Epidermal melanocyte (primary cell): ENCODE results near the gene MGP.

ENCODE experiments used
- DNase-seq: peaks from one replicate; pipeline ENCODE4 v3.0.0; 2011; ENCODE audit warnings: low spot score; ENCODE audit not compliant: insufficient read length

The MGP gene

DNA sequence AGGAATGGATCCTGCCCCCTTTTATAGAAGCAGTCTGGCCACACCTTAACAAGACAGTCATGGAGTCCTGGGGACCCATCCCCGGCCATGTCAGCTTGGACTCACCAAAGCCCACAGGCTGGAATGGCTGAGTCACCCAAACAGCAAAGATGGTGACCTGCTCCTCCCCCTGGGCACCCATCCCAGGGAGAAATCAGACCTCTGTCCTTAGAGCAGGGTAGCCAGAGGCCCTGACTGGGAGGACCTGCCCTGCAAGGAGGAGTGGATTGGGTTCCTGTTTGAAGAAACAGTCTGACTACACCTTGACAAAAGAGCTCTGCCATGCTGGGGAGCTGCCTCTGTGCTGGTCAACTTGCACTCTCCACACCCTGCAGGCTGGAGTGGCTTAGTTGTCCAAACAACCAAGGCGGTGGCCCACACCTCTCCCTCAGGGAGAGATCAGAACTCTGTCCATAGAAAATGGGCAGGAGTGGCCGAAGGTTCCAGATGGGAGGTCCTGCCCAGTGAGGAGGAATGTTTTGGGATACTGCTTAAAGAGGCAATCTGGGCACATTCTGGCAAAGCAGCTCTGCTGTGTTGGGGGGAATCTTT is 16.6 kb downstream of the MGP start:
- no peak for DNase-seq

DNA sequence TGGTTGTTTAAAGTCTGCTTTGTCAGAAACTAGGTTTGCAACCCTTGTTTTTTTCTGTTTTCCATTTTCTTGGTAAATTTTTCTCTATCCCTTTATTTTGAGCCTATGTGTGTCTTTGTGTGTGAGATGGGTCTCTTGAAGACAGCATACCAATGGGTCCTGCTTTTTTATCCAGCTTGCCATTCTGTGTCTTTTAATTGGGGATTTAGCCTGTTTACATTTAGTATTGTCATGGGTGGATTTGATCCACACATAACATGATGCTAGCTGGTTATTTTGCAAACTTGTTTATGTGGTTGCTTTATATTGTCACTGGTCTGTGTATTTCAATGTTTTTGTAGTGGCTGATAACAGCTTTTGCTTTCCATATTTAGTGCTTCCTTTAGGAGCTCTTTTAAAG is 25.2 kb downstream of the MGP start:
- no peak for DNase-seq

DNA sequence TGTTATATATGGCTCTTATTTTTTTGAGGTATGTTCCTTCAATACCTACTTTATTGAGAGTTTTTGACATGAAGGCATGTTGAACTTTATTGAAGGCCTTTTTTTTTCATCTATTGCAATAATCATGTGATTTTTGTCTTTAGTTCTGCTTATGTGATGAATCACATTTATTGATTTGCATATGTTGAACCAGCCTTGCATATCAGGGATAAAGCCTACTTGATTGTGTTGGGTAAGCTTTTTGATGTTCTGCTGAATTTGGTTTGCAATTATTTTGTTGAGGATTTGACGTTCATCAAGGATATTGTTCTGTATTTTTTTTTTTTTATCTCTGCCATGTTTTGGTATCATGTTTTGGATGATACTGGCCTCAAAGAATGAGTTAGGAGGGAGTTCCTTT is 27.1 kb downstream of the MGP start:
- DNase-seq: no peak

DNA sequence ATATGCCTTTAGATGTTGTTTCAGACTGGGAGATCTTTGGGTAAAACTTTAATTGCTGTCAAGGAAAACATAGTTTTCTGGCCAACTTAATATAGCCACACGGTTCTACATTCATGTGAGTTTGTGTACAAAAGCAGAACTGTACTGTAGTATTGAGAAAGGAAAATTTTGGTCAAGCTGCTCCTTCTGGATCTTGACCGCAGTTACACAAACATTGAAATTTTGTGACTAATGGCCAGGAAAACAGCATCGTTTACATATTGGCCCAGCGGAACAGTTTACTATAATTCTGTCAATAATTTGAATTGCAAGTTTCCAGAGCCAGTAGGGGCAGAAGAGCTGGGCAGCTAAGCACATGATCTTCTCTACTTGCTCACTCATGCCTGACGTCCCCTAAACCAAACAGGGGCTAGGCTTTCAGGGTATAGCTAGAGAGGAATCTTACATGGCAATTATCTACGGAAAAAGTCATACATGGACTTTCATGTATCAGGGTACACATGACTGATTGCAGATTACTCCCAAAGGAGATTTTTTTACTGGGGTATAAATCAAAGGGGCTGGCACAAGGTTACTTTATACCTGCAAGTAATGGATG is 31.0 kb downstream of the MGP start:
- DNase-seq: no peak

DNA sequence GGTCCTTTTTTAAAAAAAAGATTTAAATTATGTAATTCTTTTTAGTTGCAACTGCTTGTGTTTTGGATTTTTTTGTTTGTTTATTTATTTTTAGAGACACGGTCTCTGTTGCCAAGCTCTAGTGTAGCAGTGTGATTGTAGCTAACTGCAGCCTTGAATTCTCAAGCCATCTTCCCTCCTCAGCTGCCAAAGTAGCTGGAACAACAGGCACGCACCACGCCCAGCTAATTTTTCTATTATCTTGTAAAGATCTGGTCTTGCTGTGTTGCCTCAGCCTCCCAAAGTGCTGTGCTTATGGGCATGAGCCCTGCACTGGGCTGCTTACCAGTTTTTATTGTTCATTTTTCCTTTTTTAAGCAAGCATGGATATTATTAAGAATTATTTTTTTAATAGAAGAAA is 31.7 kb downstream of the MGP start:
- no peak for DNase-seq

DNA sequence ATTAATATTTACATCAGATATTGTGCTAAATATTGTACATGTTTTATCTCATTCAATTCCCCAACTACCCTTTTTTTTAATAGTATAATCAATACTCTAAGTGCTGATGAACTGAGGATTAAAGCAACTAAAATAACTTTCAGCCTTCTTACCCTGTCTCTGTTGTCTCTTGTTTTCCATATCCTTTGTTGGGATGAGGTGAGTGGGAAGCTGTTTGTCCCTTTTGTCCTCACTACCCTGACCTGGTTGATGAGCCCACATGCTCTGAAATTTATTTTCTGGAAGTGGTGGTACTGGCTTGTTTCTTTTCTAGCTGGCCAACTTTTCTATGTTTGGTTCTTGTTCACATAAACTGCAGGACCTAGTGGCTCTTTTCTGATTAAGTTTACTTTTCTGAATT is 32.8 kb downstream of the MGP start:
- DNase-seq: no peak

DNA sequence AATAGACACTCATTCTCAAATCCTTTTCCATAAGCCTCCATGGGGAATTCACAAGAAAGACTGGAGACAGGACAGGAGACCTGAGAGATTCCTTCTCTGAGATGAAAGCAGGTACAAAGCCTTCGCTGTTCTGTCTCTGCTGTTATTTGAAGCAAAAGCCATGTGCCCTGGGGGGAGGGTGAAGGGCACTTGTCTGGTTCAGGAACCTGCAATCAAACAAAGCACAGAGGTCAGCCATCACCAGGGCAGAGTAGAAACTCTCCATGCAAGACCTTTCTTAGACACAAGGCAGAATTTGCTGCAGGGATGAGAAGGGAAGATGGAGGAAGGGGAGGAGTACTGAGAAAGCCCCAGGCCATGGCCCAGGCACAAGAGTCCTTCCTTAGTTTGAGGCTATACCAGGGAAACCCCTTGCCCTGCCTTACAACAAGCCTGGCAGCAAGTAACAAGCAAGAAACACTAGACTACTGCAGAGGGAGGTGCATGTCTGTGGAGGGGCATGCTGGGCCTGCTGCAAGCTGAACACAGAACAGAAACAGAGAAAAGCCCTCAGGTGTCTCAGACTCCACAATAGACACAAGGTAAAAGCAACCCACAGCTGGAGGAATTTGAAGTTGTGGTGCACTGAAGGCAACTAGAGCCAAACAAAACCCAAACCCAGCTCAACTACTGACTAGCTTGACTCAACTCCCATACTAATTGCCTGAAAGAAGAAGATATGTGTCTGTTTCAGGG is 34.6 kb downstream of the MGP start:
- no peak for DNase-seq

DNA sequence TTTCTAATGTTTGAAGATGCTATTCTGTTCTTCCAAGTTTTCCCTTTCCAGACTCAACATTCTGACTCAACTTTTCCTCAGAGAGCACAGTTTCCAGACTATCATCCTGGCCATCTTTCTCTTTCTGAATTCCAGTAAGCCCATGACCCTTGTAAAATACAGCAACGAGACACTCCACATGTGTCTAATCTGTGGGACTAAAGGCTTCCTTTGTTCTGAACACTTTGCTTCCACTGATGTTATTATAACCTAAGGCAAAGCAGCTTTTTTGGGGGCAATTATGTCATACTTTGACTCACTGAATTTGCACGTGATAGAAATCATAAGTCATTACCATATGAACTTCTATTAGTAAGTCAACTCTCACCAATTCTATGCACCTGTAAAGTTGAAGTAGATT is 36.0 kb downstream of the MGP start:
- DNase-seq: no peak

DNA sequence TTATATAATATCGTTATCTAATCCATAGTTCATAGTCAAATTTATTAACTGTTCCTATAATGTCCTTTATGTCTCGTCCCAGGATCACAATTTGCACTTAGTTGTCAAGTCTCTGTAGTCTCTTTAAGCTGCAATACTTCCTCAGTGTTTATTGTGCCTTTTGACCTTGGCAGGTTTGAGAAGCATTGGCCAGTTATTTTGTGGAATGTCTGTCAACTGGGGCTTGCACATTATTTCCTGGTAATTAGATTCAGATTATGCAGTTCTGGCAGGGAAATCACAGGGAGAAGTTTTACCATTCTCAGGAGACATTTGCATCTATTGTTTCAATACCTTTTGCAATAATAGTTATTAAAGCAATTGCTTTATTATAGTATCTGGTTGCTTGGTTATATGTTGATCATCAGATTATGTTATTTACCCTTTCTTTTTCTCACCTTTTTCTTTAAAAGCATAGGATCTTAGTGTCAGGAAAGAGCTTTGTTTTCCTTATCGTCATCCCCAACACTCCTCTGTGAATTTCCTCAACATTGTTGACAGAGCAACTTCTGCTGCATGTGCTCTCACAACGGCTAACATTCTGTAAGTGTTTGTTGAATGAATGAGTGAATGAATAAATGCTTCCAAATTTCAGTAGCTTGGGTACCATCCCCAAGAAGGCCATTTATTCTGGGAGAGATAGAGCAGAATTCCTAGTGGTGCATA is 38.6 kb downstream of the MGP start:
- DNase-seq: no peak

DNA sequence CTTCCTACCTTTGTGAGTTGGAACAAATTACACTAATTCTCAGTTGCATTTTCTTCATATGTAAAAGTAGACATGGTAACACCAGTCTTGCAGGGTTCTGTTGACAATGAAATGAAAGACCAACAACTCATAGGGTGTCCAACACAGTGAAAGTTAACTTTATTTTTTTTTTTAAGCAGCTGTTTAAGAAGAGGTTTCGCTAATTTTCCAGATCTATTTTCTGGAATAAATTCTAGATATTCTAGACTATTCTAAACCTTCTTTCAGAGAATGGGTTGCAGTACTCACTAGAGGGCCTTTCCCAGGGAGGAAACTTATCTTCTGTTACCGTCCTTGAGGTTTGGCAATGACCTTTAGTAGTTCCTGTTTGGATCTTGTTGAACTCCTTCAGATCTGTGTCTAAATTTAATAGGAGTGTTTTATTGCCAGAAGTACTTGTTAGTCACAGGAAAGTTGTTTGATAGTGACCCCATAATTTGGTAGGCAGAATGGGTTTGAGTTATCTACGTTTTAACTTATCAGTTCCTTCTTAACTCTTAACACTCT is 39.5 kb downstream of the MGP start:
- DNase-seq: no peak

DNA sequence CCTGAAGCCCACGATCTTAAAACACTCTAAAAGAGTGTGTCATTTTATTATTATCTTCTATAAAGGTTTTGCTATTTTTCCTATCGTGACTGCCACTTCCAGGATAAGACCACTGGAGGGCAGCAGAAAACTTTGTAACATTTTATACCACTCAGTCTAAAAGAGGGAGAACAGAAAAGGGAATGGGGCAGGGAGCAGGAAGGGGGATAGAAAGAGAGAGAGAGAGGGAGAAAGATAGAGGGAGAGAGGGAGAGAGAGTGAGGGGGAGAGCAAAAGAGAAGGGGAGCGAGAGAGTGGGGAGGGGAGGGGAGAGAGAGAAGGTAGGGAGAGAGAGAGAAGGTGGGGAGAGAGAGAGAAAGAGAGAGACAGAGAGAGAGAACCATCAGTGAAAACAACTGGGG is 40.3 kb downstream of the MGP start:
- DNase-seq: peak; percentile 69

DNA sequence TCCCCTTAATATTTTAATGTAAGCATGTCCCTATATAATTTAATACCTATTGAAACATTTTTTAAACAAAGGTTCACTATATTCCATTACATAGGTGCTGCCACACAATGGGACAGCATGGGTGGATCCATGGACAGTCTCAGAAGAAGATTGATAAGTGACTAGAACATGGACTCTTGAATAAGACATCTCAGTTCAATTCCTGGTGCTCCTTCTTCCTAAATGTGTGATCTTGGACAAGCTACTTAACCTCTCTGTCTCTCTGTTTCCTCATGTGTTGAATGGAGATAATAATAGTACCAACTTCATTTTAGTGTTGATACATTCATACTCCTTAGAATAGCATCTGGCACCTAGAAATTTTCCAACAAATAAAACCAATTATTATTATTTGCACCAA is 41.3 kb downstream of the MGP start:
- DNase-seq: no peak

DNA sequence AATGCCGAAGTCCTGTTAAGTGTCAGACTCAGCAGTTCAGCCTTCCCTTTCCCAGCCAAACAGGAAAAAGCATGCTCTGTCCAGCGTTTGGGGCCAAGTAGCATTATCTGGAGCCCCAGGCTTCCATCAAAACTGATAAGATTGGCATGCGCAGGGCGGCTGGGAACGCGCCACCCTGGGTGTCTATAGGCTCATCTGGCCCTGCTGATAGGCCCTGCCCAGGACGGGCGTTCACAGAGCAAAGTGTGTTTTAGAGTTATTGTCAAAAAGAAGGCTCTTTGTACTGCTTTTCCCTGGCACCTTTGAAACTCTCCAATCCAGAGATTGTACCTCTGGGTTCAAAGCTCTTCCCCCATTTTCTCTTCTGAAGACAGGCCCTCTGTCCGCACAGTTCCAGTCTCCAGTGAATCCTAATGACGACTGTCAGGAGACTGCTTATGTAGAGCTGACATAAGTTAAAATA is 42.2 kb downstream of the MGP start, which contains the start of gene ART4:
ART4 (minus strand) TSS at position 102 of the 463 bp plus-strand sequence. CDS start 413 bp downstream, outside the sequence.
- DNase-seq: no peak

DNA sequence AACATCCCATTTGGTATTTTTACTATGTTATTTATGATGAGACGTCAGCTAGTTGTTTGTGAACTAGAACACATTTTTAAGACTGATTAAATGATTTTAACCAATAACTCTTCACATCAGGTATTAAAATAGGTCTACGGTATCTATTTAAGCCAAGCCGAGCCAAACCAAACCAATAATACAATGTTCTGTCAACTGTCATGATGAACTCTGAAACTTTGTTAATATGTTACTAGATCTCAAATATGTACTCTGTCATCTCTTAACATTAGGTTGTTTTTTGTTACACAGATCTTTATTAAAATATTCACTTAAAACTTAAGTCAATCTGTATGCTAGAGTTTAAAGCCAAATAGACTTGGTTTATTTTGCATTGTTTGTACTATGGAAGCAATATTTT is 43.3 kb downstream of the MGP start:
- DNase-seq: no peak

DNA sequence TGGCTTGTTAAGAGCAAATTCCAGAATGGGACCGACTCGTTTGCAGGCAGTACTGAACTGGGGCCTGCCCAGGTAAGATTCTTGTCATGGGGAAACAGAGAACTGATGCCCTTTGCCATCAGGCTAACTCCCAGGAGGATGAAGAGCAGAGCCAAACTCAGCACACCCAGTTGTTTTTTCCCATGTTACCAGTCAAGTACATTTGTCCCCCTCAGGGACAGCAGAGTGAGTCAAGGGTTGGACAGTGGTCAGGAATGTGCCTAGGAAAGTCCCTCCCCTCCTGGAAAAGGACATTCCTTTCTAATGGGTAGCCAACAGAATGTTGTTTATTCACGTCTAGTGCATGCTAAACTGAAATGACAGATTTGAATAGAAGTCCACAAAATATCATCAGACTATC is 43.9 kb downstream of the MGP start:
- DNase-seq: no peak

DNA sequence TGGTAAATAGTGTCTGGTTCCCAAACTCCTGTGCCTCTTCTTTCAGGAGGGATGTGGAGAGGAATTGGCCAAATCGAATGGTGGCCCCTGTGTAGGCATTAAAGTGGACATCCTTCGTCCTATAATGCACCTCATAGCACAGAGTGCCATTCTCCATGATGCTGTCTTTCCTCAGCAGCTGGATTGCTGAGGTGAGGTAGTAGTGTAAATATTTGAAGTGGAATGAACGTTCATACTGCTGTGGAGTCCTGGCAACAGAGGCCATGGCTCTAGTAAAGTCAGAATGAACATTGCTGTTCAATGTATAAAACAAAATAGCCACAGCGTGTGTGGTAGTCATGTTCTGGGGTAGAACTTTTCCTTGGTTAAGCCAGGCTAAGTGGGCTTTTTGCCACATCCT is 45.0 kb downstream of the MGP start:
- DNase-seq: no peak

DNA sequence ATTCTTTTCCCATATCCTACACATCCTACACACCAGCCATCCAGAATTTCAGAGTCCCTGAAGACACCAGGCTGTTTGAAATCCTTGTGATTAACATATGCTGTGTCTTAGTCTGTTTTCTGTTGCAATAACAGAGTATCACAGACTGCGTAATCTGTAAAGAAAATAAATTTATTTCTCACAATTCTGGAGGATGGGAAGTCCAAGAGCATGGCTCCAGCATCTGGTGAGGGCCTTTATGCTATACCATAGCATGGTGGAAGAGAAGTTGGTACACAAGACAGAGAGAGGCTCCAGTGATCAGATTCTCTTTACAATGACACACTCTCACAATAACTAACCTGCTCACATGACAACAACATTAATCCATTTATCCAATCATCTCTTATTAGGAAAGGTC is 46.4 kb downstream of the MGP start:
- no peak for DNase-seq

DNA sequence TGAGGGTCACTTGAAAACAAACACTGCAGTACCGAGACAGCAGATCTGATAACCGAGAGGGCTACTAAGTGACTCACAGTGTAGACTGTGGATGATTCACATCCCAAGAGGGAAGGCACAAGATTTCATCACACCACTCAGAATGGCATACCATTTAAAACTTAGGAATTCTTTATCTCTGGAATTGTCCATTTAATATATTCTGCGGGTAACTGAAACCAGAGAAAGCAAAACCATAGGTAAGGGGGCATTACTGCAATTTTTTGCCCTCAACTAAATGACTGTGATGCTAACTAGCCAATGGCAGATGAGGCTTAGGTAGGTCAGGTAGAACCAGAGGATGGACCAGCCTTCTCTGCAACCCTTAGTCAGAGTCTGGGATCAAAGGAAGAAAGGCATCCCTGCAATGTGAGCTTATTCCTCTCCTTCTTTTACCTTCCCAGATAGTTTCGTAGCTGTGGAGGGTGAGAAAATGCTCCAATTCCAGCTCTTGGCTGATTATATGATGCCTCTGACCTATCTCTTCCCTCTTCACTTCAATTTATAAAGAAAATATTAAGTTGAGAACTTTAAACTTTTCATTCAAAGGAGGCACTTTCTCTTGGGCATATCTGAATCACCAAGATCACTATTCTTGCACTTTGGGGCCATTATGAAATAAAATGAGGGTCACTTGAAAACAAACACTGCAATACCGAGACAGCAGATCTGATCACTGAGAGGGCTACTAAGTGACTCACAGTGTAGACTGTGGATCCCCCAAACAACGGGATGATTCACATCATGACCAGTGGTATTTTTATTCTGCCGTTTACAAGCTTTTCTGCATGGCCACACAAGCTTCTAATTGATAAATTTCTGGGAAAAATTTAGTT is 49.1 kb downstream of the MGP start:
- no peak for DNase-seq

DNA sequence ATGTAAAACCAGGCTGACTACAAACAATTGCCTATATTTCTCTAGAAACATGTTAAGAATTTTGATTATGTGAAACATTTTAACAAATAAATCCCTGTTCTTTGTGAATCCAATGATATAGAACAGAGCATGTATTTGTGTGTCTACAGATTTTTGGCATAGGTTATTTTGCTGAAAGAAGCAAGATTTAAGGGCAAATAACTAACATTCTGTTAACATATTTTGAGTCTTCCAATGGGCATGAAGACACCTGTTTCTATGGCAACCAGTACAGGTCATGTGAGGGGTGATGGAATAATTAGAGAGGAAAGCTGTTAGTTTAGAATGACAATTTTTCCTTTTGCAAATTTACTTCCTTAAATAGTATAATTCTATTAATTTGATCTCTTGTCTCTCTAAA is 51.1 kb downstream of the MGP start:
- no peak for DNase-seq

DNA sequence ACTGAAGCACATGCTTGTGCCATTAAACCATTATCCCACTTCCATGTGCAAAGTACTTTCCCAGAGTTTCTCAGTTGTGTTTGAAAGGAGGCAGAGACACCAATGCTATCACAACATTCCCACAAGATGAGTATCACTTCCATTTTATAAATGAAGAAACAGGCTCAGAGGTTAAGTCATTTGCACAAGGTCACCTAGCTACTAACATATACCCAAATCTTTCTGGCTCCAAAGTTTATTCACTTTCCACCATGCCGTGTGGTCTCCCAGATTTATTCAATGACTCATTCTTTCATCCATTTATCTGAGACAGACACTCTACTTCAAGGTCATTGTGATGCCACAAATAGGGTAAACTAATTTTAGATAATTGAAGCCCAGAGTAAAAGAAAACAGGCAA is 51.7 kb downstream of the MGP start:
- no peak for DNase-seq

DNA sequence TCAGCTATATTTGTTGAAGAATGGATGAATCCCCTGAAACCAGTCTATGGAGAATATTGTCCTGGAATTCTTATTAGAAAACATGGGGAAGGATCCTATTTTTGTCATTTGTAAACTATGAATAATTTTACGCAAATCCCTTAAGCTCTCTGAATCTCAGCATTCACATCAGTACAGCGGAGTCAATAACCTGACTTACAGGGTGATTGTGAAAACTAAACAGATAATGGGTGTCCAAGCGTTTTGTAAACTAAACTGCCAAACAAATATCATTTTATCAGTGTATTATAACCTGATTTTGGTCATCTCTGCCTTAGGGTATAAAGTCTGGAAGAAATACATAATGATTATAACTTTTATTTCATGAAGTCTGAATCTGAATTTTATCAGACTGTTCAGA is 52.3 kb downstream of the MGP start:
- DNase-seq: no peak
